Activated CD8-positive, alpha-beta T cell treated with anti-CD3 and anti-CD28 coated beads, Interleukin-2, amount 10 ng/mL, durations not matched to agents 7 days and 5 days (primary cell): ENCODE measurements around the gene EPHB1. TPM values are rescaled to one million over a fixed set of nuclear protein-coding genes. Genes with fewer than 3 reads are reported as not detected.
"Not testable (repeated sequence)": the region's sequence is repeated elsewhere in the genome, so short reads cannot be mapped to it uniquely, and the experiment has no call there.

Source experiments
- ATAC-seq: fragments of 150-1000 bp; cut with Tn5 transposase; one replicate; pipeline ENCODE4 v1.10.0; 2021; ENCODE audit warnings: moderate library complexity
- CTCF ChIA-PET: fragments of 350-600 bp; sonication (Branson Sonifier 250); formaldehyde crosslinking; loops from one replicate; lab custom pipeline; 2021; ENCODE audit warnings: antibody characterized with exemption; lab: Charles Lee
- POLR2A ChIA-PET: fragments of 350-600 bp; sonication (Branson Sonifier 250); formaldehyde crosslinking; loops from one replicate; lab custom pipeline; 2021; ENCODE audit warnings: antibody characterized with exemption; lab: Charles Lee
- DNase-seq: peaks from one replicate; pipeline ENCODE4 v3.0.0-alpha.2; 2020
- H3K27ac Mint-ChIP-seq: one replicate; pipeline ENCODE4 v1.8.0; 2021; ENCODE audit warnings: mild to moderate bottlenecking, mixed read lengths
- H3K27me3 Mint-ChIP-seq: one replicate; pipeline ENCODE4 v1.8.0; 2021; ENCODE audit warnings: low read depth, mixed read lengths
- H3K36me3 Mint-ChIP-seq: one replicate; pipeline ENCODE4 v1.8.0; 2021; ENCODE audit warnings: low read depth, mixed read lengths
- H3K4me1 Mint-ChIP-seq: one replicate; pipeline ENCODE4 v1.8.0; 2021; ENCODE audit warnings: low read depth, mixed read lengths
- H3K4me3 Mint-ChIP-seq: one replicate; pipeline ENCODE4 v1.8.0; 2021; ENCODE audit warnings: mild to moderate bottlenecking, mixed read lengths
- H3K9me3 Mint-ChIP-seq: one replicate; pipeline ENCODE4 v1.8.0; 2022; ENCODE audit warnings: mixed read lengths; ENCODE audit not compliant: insufficient read depth
- total RNA-seq, 2 experiments: library from RNA; stranded (reverse); gene quantifications; one replicate each; pipeline ENCODE4 v1.2.3, GENCODE V29; 2021

EPHB1 gene
- total RNA-seq, 2 experiments from 2014 or later = 1.1 to 1.4 TPM

DNA sequence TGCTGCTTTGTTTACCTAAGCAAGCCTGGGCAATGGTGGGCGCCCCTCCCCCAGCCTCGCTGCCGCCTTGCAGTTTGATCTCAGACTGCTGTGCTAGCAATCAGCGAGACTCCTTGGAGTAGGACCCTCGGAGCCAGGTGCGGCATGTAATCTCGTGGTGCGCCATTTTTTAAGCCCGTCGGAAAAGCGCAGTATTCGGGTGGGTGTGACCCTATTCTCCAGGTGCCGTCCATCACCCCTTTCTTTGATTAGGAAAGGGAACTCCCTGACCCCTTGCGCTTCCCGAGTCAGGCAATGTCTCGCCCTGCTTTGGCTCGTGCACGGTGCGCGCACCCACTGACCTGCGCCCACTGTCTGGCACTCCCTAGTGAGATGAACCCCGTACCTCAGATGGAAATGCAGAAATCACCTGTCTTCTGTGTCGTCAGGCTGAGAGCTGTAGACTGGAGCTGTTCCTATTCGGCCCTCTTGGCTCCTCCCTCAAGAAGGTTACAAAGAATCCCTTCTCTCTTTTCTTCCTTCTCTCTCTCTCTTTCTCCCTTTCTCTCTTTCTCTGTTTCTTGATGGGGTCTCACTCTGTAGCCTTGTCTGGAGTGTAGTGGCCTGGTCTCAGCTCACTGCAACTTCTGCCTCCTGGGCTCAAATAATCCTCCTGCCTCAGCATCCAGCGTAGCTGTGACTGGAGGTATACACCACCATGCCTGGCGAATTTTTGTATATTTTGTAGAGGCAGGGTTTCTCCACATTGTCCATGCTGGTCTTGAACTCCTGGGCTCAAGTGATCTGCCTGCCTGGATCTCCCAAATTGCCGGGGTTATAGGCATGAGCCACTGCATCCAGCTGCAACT lies 235.9 kb downstream of the EPHB1 start:
- ATAC-seq, H3K4me3 Mint-ChIP-seq, H3K4me1 Mint-ChIP-seq, H3K27ac Mint-ChIP-seq, H3K9me3 Mint-ChIP-seq, H3K36me3 Mint-ChIP-seq, CTCF ChIA-PET, DNase-seq, H3K27me3 Mint-ChIP-seq, POLR2A ChIA-PET: not testable (repeated sequence)

DNA sequence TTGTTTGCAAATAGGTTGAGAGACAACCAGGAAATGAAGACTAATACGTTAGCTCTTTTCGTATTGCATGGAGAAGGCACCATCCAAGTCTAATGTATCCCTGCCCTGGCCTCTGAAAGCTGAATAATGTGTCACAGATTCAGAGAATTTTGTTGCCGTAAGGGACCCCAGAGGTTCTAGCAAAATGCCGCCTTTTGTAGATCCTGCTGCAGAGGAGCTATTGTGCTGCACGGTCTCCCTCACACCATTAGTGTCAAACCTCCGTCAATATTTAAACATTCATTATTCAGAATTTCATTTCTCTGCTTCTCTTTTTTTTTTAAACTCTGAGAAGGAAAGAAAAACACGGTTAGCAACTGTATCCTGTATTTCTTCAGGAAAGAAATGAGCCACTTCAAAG lies 238.7 kb downstream of the EPHB1 start:
- Mint-ChIP-seq H3K4me3 (no peak overlapping the region), H3K4me1 (no peaks in the 10 kb centered on the region), H3K9me3 (no peaks in the 10 kb centered on the region), H3K36me3 (no peaks in the 10 kb centered on the region), H3K27me3 (peaks cover 4% of the 10 kb centered on the region), H3K27ac (no peak overlapping the region)
- DNase-seq = no peak
- ChIA-PET POLR2A (no interaction called here), CTCF (no interaction called here)
- no peak for ATAC-seq

DNA sequence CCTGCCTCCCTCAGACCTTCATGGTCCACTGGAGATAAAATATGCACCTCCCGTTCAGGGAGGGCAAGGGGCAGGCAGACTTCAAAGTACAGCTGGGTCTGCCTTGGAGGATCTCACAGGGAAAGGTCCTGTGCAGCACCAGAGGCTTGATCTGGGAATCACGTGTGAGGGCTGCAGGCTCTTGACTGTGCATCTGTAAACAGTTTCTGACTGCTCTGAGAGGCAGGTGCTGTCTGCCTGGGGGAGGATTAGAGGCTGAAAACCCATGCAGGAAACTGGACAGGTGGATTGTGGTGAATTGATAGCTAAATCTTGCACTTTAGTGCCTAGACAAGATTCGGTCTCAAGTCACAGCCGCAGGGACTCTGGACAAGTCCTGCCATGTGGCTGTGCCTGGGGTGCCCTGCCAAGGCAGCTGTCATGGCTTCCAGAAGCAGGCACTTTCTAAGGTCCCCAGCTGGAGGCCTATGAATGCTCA lies 239.3 kb downstream of the EPHB1 start:
- Mint-ChIP-seq H3K27me3 (peaks cover 4% of the 10 kb centered on the region), H3K27ac (no peak overlapping the region), H3K4me3 (no peak overlapping the region), H3K36me3 (no peaks in the 10 kb centered on the region), H3K9me3 (no peaks in the 10 kb centered on the region), H3K4me1 (no peaks in the 10 kb centered on the region)
- POLR2A ChIA-PET = no interaction called here
- CTCF ChIA-PET = no interaction called here
- ATAC-seq = no peak
- no peak for DNase-seq

DNA sequence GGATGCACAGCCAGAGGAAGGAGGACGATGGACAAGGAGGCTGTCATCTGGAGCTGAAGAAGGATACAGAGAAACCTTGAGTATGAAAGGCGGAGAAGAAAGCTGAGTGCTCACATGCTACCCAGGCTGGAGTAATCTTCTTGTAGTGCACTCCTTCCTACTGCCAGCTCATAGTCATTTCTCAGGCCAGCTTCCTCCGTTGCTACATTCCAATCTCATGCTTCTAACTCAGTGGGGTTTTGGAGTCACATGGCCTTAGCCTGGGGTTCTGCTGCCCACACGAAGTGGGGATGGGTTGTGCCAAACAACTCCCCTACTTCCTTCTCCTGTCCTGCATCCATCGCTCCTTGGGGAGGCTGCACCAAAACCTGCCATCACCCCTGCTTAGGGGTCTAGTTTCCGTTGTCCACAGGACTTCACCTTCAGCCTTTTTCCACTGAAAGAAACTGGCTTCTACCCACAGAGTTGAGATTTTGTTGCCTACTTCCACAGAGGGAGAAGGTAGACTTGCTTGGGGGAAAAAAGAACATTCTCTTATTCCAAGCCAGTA lies 239.9 kb downstream of the EPHB1 start:
- ChIA-PET POLR2A (no interaction called here), CTCF (no interaction called here)
- no peak for DNase-seq
- Mint-ChIP-seq H3K36me3 (no peaks in the 10 kb centered on the region), H3K9me3 (no peaks in the 10 kb centered on the region), H3K27me3 (peaks cover 4% of the 10 kb centered on the region), H3K4me3 (no peak overlapping the region), H3K4me1 (no peaks in the 10 kb centered on the region), H3K27ac (no peak overlapping the region)
- ATAC-seq = no peak

DNA sequence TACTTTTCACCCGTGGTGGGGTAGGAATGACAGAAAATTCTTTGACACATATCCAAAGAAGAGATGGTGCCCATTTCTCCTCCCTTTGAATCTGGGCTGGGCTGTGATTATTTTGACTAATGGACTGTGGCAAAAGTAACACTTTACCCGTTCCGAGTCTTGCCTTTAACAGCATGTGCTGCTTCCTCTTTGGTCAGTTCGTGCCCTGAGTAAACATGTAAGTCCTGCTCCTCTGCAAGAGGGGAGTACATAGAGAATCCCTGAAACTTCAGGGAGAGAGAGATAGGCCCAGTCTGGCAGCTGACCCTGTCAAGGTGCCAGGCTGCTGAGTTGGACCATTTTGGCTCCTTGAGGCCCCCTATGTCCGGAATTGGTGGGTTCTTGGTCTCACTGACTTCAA lies 243.1 kb downstream of the EPHB1 start:
- Mint-ChIP-seq H3K4me3 (no peak overlapping the region), H3K9me3 (no peaks in the 10 kb centered on the region), H3K36me3 (no peaks in the 10 kb centered on the region)

DNA sequence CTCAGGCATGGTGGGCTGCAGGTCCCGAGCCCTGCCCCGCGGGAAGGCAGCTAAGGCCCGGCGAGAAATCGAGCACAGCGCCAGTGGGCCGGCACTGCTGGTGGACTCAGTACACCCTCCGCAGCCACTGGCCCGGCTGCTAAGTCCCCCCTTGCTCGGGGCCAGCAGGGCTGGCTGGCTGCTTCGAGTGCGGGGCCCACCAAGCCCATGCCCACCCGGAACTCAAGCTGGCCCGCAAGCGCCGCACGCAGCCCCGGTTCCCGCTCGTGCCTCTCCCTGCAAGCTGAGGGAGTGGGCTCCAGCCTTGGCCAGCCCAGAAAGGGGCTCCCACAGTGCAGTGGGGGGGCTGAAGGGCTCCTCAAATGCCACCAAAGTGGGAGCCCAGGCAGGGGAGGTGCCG lies 244.5 kb downstream of the EPHB1 start:
- ATAC-seq, POLR2A ChIA-PET, H3K4me3 Mint-ChIP-seq, H3K27me3 Mint-ChIP-seq, H3K36me3 Mint-ChIP-seq, DNase-seq, H3K4me1 Mint-ChIP-seq, CTCF ChIA-PET, H3K27ac Mint-ChIP-seq, H3K9me3 Mint-ChIP-seq: not testable (repeated sequence)

More for the DNA sequence above, 243.1 kb downstream of the EPHB1 start:
- ATAC-seq = no peak
- Mint-ChIP-seq H3K27me3 (no peaks in the 10 kb centered on the region), H3K4me1 (no peaks in the 10 kb centered on the region), H3K27ac (no peak overlapping the region)
- ChIA-PET POLR2A (no interaction called here), CTCF (no interaction called here)
- no peak for DNase-seq

DNA sequence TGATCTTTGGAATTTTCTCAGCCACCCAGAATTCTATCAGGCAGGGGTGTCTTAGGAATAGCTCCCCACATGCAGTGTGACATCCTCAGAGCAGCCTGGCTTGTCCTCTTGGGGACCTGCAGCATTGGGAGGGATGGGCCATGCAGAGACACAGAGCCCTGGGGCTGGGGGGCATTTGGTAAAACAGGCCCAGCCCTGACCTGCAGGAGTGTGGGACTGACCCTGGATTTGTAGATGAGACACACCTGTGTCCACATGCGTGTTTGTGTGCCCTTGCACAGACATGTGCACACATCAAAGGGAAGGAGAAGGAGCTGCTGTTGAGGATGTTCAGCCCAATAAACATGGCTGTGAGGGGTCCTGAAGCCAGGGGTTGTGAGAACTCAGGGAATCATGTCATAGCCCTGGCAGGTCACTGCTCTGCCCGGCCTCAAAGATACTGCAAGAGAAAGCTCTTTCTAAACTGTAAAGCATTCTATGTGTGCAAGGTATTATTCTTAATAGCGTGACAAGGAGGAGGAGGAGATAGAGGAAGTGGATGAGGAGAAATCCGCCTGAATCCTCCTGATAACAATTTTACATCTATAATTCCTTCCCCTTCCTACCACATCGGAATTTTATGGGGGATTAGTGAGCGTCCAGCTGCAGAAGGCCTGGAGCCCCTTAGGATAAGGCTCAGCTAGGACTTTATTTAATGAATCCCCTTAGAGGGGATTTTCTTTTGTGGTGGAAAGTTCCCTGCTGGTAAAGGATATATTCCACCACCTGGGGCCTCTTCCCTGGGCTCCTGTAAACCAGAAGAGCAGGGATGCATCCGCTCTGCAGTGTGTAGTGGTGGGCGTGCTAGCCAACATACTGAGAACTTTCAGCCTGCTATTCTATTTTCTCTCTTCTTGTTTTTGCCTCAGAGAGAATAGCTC lies 245.5 kb downstream of the EPHB1 start:
- Mint-ChIP-seq H3K4me1 (no peaks in the 10 kb centered on the region), H3K4me3 (no peak overlapping the region), H3K9me3 (no peaks in the 10 kb centered on the region), H3K27ac (no peak overlapping the region), H3K36me3 (no peaks in the 10 kb centered on the region), H3K27me3 (no peaks in the 10 kb centered on the region)
- DNase-seq = no peak
- ATAC-seq = no peak
- CTCF ChIA-PET = interaction anchor here (1.1 kb wide), 1 partner anchor 11 kb away, joined by 3 read pairs; no protein-coding TSS in a partner anchor
- POLR2A ChIA-PET = no interaction called here

DNA sequence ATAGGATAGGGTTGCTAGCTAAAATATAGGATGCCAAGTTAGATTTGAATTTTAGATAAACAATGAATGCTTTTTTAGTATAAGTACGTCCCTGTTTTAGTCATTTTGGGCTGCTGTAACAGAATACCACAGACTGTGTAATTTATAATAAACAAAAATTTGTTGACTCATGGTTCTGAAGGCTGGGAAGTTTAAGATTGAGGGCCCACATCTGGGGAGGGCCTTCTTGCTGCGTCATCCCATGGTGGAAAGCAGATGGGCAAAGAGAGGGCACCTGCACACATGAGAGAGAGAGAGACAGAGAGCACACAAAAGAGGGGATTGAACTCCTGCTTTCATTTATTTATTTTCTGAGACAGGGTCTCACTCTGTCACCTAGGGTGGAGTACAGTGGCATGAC lies 246.5 kb downstream of the EPHB1 start:
- Mint-ChIP-seq H3K36me3 (no peaks in the 10 kb centered on the region), H3K27ac (no peak overlapping the region), H3K27me3 (no peaks in the 10 kb centered on the region), H3K9me3 (no peaks in the 10 kb centered on the region), H3K4me3 (no peak overlapping the region), H3K4me1 (no peaks in the 10 kb centered on the region)
- ATAC-seq (no peak), DNase-seq (no peak)
- ChIA-PET POLR2A (no interaction called here), CTCF (interaction anchor here (1.1 kb wide), 1 partner anchor 10 kb away, joined by 3 read pairs; no protein-coding TSS in a partner anchor)

DNA sequence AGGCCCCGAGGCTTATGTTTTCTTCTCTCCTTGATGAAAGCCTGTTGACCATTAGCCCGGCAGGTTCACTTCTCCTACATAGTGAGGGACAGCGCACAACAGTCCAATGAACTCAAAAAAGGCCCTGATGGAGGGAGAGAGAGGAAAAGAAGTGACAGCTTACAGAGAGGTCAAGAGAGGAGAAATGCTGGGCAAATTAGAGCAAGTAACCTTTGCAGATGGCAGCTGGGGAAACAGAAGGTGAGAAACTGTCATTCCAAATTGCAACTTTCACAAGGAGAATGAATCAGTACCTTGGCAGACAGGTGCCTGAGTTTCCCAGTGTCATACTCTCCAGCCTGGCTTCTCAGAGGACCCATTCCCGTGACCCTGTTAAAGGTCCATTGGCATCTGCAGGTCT lies 252.0 kb downstream of the EPHB1 start:
- Mint-ChIP-seq H3K27me3 (no peaks in the 10 kb centered on the region), H3K9me3 (no peaks in the 10 kb centered on the region)
- POLR2A ChIA-PET = no interaction called here

GRCh38 chr3:135050536-135050935 lies 255.5 kb downstream of the EPHB1 start:
- no peak for ATAC-seq
- Mint-ChIP-seq H3K9me3 (no peaks in the 10 kb centered on the region), H3K36me3 (no peaks in the 10 kb centered on the region), H3K27ac (no peak overlapping the region), H3K4me3 (no peak overlapping the region), H3K4me1 (no peaks in the 10 kb centered on the region), H3K27me3 (no peaks in the 10 kb centered on the region)
- DNase-seq = no peak
- ChIA-PET POLR2A (no interaction called here), CTCF (no interaction called here)

More for the DNA sequence above, 252.0 kb downstream of the EPHB1 start:
- no peaks in the 10 kb centered on the region for H3K36me3 Mint-ChIP-seq
- ATAC-seq = no peak
- no peak for DNase-seq
- H3K27ac Mint-ChIP-seq = no peak overlapping the region
- H3K4me1 Mint-ChIP-seq = no peaks in the 10 kb centered on the region
- CTCF ChIA-PET = no interaction called here
- H3K4me3 Mint-ChIP-seq = no peak overlapping the region

GRCh38 chr3:135051409-135051973 lies 256.4 kb downstream of the EPHB1 start:
- CTCF ChIA-PET = interaction anchor here (1.4 kb wide), 1 partner anchor 11 kb away, joined by 3 read pairs; no protein-coding TSS in a partner anchor
- no peaks in the 10 kb centered on the region for H3K36me3 Mint-ChIP-seq
- H3K4me3 Mint-ChIP-seq = no peak overlapping the region
- no peaks in the 10 kb centered on the region for H3K27me3 Mint-ChIP-seq
- H3K4me1 Mint-ChIP-seq = no peaks in the 10 kb centered on the region
- POLR2A ChIA-PET = no interaction called here
- no peak overlapping the region for H3K27ac Mint-ChIP-seq
- no peaks in the 10 kb centered on the region for H3K9me3 Mint-ChIP-seq
- DNase-seq (no peak), ATAC-seq (no peak)
